Measurements from ENCODE around the gene SFMBT2.

The SFMBT2 gene

GRCh38 chr10:7425691-7426090, 14.9 kb upstream of the SFMBT2 start:
- no peak for DNase-seq (ENCODE audit: low spot score)

GRCh38 chr10:7424919-7425318, 14.1 kb upstream of the SFMBT2 start:
- no peak for DNase-seq (ENCODE audit: low spot score)

DNA sequence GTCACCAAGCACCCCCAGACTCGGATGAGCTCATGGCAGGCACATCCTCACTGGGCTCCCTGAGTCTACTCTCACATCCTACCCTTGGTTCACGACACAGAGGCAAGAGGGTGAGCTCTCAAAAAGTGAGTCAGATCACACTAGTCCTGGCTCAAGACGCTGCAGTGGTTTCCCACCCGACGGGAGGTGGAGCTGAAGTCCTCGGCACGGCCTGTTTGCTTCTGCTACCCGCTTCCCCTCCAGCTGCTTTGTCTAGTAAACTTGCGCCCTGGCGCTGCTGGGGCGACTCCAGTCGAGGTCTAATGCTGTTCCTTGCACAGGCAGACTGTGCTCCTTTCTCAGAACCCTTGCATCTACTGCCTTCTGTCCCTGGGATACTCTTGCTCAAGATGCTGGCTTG, 13.5 kb upstream of the SFMBT2 start:
- no peak for DNase-seq (ENCODE audit: low spot score)

DNA sequence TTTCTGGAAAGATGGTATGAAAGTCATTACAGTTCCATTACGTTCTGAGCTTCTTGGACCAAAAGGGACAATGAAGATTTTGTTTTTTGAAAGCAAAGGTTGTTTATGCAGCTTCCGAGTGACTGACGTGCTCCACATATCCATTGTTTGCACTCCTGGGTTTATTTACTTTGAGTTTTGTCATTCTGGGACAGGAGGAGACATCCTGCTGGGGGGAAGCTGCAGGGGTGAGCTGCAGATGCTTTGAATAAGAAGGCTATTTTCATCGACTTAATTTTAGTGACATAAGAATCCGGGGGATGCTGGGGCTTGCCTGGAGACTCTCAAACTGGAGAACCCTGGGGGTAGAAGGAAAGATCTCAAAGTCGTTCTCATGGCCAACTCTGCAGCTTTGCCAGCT, 12.7 kb upstream of the SFMBT2 start:
- DNase-seq (ENCODE audit: low spot score) = no peak

DNA sequence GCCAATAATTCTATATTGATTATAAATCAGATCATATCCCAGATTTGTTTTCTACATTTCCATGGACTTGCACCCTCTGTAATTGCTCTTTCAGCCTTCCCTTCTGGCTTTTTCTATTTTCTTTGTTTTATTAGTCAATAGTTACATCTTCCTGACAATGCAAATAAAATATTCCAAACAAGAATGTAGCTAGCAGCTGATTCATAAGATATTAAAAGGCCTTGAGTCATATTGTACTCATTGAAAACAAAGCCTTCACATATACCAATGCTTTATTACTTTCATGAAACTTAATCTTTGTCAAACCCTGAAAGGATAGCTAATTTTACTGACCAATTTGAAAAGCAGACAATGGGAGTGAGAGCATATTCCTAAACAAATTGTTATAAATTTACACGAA, 10.7 kb upstream of the SFMBT2 start:
- no peak for DNase-seq (ENCODE audit: low spot score)

DNA sequence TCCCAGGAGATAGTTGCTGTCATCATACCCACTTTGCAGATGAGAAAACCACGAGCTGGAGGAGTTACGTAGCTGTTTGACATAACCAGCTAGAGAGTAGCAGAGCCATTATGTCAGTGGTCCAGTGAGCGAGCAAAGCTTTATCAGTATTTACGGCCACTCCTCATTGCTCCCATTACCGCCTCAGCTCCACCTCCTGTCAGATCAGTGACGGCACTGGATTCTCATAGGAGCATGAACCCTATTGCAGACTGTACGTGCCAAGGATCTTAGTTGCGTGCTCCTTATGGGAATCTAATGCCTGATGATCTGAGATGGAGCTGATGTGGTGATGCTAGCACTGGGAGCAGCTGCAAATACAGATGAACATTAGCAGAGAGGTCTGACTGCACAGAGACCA, 9.2 kb upstream of the SFMBT2 start:
- DNase-seq (ENCODE audit: low spot score) = no peak

DNA sequence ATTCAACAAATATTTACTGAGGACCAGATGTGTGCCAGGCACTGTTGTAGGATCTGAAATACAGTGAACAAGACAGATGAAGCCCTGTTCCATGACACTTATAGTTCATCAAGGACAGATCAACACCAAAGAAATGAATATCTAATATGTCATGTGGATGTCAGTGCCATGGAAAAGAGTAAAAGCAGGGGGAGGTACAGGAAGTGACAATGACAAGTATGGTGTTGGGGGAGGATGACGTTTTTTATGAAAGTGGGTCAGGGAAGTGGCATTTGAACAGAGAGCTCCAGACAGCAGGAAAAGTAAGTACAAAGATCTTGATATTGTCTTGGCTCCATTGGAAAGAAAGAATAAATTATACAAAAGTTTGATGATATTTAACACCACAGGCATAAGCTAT, 7.0 kb upstream of the SFMBT2 start:
- DNase-seq (ENCODE audit: low spot score) = no peak

- DNase-seq (ENCODE audit: low spot score) = peak; percentile 3
Observed at GRCh38 chr10:7417103-7417623, 6.3 kb upstream of the SFMBT2 start.

DNA sequence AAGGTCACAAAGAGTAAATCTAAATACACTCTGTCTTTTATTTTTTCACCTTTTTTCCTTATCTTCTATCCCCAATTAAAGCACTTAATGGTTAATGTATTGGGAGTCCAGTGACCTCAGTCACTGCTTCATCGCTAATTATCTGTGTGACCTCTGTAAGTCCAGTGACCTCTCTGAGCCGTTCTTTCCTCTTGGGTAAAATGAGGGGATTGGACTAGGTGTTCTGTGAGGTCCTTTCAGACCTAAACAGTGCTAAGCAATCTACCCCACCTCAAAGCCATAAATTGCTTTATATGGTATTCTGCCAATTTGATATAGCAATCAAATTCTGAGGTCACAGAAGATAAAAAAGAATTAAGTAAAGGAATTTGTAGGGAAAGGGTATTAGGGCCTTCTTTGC, 3.9 kb upstream of the SFMBT2 start:
- no peak for DNase-seq (ENCODE audit: low spot score)

GRCh38 chr10:7412928-7413282, 2.1 kb upstream of the SFMBT2 start:
- DNase-seq (ENCODE audit: low spot score) = no peak

GRCh38 chr10:7412237-7412927, 1.5 kb upstream of the SFMBT2 start:
- DNase-seq (ENCODE audit: low spot score) = no peak

DNA sequence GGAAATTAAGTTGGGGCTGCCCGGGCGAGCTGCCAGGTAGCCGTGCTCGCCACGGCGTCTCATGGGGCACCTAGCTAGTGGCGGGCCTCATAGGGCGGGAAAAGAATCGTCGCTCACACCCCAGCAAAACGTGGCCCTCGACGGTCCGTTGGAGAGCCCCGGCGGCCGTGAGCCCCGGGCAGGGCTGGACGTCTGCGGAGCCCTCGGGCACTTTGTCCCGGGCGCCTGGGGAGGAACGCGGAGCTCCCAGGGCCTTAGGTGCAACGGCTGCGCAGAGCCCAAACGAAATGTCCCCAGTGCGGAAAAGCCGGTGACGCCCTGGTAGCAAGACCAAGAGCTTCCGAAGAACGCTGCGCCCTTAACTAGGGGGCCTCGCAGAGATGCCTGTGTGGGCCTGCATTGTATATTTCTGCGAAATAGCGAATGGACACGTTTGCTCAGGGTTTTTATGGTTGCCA, 866 bp upstream of the SFMBT2 start:
- DNase-seq (ENCODE audit: low spot score) = no peak

GRCh38 chr10:7410301-7410861, 453 bp downstream of the SFMBT2 start:
- DNase-seq (ENCODE audit: low spot score) = no peak

DNA sequence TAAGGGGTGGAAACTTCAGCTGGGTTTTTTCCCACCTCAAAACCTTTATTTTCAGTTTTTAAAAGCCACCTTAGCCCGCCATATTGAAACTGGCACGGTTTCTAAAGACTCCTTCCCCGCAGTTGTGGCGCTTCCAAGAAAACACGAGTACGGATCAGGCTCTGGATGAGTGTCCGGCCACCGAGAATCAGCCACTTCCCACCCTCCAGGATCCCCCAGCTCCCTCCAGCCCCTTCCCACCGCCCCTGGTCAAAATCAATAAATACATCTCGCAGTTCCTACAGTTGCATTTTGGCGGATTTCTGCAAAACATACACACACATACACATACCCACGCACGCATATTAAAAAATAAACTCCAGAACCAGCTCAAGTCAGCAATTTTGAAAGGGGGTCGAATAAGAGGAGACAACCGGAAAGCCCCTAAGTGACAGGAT, 1.1 kb downstream of the SFMBT2 start:
- DNase-seq (ENCODE audit: low spot score) = no peak

DNA sequence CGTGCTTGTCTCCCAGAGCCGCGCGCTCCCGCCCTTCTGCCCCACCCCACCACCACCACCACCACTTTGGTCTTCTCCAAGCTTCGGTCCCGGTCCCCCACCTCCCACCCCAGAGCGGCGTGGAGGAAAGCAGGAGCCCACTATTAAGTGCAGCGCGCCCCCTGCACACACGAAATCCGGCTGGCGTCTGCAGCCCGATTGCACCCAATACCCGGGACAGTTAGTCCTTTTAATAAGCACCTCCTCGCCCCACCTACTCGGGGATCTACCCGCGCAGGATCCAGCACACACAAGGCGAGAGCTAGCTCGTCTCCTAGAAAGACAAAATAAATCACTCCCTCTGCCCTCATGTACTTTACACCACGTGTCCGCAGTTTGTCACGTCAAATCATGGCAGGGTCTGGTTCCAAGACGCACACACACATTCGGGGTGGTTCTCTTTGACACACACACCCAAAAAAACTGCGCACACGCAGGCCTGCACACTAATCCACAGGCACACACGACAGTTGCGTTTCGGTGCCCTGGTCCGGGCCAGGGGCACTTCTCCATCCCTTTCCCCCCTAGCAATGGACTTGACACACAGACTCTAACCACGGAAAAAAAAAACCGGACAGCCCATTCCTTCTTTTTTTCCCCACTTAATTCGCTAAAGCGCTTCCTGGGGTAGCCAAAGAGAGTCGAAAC, 1.6 kb downstream of the SFMBT2 start:
- DNase-seq (ENCODE audit: low spot score) = no peak

DNA sequence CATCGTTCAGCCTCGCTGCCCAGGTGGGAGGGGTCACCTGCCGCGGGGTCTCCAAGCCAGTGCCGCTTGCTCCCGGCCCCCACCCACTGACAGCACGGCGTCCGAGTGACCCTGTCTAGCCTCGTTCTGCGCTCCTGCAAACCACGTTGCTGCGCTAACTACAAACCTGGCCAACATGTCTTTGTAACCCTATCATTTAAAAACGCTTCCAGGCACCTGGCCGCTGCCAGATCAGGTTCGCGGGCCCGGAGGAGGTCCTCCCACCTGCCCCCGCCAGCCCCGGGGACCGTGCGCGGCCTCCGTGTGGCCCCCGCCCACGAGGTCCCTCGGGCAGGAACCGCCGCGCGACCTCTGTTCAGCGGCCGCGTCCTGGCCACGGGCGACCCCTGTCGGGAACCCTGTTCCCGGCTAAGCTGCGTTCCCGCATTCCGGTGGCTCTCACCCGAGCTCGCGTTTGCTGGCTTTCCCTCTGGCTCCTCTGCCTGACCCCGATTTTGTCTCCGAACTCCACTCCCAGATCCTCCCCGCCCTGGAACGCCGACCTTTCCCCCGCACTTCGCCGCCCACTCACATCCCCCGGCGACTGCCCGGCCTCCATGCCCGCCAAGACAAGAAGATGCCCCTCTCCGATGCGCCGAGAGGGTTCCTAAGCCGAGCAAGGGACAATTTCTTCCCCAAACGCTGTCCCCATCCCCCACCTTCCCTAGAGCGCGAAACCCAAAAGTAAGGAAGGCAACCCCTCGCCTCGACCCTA, 2.4 kb downstream of the SFMBT2 start:
- DNase-seq (ENCODE audit: low spot score) = no peak

- no peak for DNase-seq (ENCODE audit: low spot score)
Observed at GRCh38 chr10:7407368-7408290, 3.2 kb downstream of the SFMBT2 start.

GRCh38 chr10:7406712-7407333, 4.0 kb downstream of the SFMBT2 start:
- DNase-seq (ENCODE audit: low spot score) = no peak

- no peak for DNase-seq (ENCODE audit: low spot score)
Observed at GRCh38 chr10:7405637-7406036, 5.2 kb downstream of the SFMBT2 start.

DNA sequence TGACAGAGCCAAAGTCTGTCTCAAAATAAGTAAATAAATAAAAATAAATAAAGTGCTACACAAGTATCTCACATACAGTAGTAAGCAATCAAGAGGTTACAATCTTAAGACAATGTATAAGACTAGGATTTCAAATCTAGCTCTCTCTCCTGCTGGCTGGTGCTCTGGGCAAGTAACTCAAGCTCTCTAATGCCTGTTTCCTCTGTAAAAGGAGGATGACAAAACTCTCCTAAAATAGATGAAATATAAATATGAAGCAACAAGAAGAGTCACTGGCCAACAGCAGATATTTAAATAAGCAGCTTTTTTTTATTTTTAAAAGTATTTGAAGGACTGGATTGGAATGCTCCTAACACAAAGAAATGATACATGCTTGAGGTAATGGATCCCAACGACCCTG, 7.2 kb downstream of the SFMBT2 start:
- no peak for DNase-seq (ENCODE audit: low spot score)

DNA sequence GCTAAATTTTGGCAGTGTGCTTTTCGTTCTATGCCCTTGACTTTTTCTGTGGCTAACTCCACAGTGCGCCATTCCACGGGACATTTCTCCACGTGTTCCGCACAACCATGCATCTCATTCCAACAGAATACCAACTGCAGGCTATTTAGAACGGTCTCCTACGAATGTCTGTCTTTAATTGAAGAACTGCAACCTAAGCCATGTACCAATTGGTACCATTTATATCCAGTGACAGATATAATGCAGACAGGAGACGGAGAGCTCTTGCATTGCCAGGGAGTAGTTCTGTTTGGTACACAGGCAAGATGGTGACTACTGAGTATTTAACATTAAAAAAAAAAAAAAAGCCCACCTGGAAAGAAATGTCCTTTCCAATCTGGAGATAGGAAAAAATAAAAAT, 9.1 kb downstream of the SFMBT2 start:
- DNase-seq (ENCODE audit: low spot score) = no peak
